Glutamatergic neuron (in vitro differentiated cells): Measurements from ENCODE around the gene ZNF385C. TPM values are rescaled to one million over a fixed set of nuclear protein-coding genes. Genes with fewer than 3 reads are reported as not detected.

Experiments used
- DNase-seq: peaks from one replicate; pipeline ENCODE4 v3.0.0; 2022
- H3K27ac Mint-ChIP-seq: one replicate; pipeline ENCODE4 v1.8.0; 2020; ENCODE audit warnings: mild to moderate bottlenecking, mixed read lengths, inconsistent platforms; ENCODE audit not compliant: unreplicated experiment
- H3K27me3 Mint-ChIP-seq: one replicate; pipeline ENCODE4 v1.8.0; 2020; ENCODE audit warnings: mild to moderate bottlenecking, moderate library complexity, mixed read lengths, inconsistent platforms; ENCODE audit not compliant: unreplicated experiment
- H3K36me3 Mint-ChIP-seq: one replicate; pipeline ENCODE4 v1.8.0; 2020; ENCODE audit warnings: mild to moderate bottlenecking, mixed read lengths, inconsistent platforms; ENCODE audit not compliant: unreplicated experiment
- H3K4me1 Mint-ChIP-seq: one replicate; pipeline ENCODE4 v1.8.0; 2020; ENCODE audit warnings: mild to moderate bottlenecking, low read depth, mixed read lengths, inconsistent platforms; ENCODE audit not compliant: unreplicated experiment
- H3K4me3 Mint-ChIP-seq: one replicate; pipeline ENCODE4 v1.8.0; 2020; ENCODE audit warnings: mild to moderate bottlenecking, mixed read lengths, inconsistent platforms; ENCODE audit not compliant: unreplicated experiment
- H3K9me3 Mint-ChIP-seq: one replicate; pipeline ENCODE4 v1.8.0; 2020; ENCODE audit warnings: mild to moderate bottlenecking, moderate library complexity, mixed read lengths, inconsistent platforms; ENCODE audit not compliant: unreplicated experiment
- total RNA-seq: library from RNA; stranded (reverse); fragmentation: NEBNext Ultra II Directional; extraction: Animal tissue kit (Norgen Biotek cat#: 25700); gene quantifications from one replicate; pipeline ENCODE4 v1.2.1, GENCODE V29; 2021; ENCODE audit not compliant: unreplicated experiment
- TF ChIP-seq, protein P1 (sequence below): fragments of 200-600 bp; sonication (generic); IDR thresholded peaks from one replicate; pipeline ENCODE4 v1.5.0; 2021; ENCODE audit not compliant: partially characterized antibody, unreplicated experiment

Gene ZNF385C
- total RNA-seq, 1 donor from 2014 or later: 1.5 TPM

DNA sequence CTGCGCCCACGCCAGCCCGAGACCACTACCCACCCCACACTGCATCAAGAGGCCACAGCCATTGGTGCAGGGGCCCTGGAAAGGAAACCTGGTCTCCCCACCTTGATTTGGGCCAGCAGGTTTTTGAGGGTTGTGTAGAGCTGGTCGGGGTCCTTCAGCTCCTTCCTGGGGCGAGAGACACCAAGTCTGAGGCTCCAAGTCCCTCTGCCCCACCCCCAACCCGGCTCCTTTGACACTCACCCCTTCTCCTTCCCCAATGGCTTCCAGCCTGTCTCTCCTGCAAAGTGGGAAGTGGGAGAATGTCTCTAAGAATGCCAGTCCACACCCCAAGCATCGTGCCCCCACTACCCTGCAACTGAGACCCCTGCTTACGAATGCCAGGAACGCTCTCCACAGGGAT, 15.8 kb upstream of the ZNF385C start:
- Mint-ChIP-seq H3K4me3 (no peak overlapping the region), H3K27me3 (peaks cover 6% of the 10 kb centered on the region), H3K4me1 (peaks cover 3% of the 10 kb centered on the region), H3K27ac (no peak overlapping the region), H3K36me3 (no peaks in the 10 kb centered on the region), H3K9me3 (peaks cover 2% of the 10 kb centered on the region)
- no peak for DNase-seq
- TF ChIP-seq, protein P1, sequence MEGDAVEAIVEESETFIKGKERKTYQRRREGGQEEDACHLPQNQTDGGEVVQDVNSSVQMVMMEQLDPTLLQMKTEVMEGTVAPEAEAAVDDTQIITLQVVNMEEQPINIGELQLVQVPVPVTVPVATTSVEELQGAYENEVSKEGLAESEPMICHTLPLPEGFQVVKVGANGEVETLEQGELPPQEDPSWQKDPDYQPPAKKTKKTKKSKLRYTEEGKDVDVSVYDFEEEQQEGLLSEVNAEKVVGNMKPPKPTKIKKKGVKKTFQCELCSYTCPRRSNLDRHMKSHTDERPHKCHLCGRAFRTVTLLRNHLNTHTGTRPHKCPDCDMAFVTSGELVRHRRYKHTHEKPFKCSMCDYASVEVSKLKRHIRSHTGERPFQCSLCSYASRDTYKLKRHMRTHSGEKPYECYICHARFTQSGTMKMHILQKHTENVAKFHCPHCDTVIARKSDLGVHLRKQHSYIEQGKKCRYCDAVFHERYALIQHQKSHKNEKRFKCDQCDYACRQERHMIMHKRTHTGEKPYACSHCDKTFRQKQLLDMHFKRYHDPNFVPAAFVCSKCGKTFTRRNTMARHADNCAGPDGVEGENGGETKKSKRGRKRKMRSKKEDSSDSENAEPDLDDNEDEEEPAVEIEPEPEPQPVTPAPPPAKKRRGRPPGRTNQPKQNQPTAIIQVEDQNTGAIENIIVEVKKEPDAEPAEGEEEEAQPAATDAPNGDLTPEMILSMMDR: no peak

GRCh38 chr17:42113293-42114069, 15.2 kb upstream of the ZNF385C start:
- Mint-ChIP-seq H3K36me3 (no peaks in the 10 kb centered on the region), H3K27ac (no peak overlapping the region), H3K9me3 (peaks cover 2% of the 10 kb centered on the region), H3K4me3 (no peak overlapping the region), H3K27me3 (peaks cover 6% of the 10 kb centered on the region), H3K4me1 (no peaks in the 10 kb centered on the region)
- TF ChIP-seq, protein P1: no peak
- DNase-seq: no peak

- TF ChIP-seq, protein P1: no peak
- Mint-ChIP-seq H3K36me3 (no peaks in the 10 kb centered on the region), H3K4me1 (peaks cover 3% of the 10 kb centered on the region), H3K27me3 (peaks cover 6% of the 10 kb centered on the region), H3K4me3 (no peak within 1 kb of the TSS), H3K27ac (no peak within 1 kb of the TSS), H3K9me3 (peaks cover 2% of the 10 kb centered on the region)
- DNase-seq: no peak
These were observed 14.4 kb upstream of the ZNF385C start, which contains the start of gene DHX58 for GRCh38 chr17:42112552-42113176. Gene DHX58, minus strand, starts transcription at chr17:42112714. Its CDS starts 822 bp downstream, at chr17:42111892.

GRCh38 chr17:42111871-42112551, 13.7 kb upstream of the ZNF385C start:
- TF ChIP-seq, protein P1: no peak
- no peak overlapping the region for H3K4me3 Mint-ChIP-seq

More at GRCh38 chr17:42111871-42112551, 13.7 kb upstream of the ZNF385C start:
- Mint-ChIP-seq H3K36me3 (no peaks in the 10 kb centered on the region), H3K4me1 (peaks cover 3% of the 10 kb centered on the region), H3K27me3 (peaks cover 4% of the 10 kb centered on the region), H3K27ac (no peak overlapping the region), H3K9me3 (peaks cover 2% of the 10 kb centered on the region)
- DNase-seq: no peak
